Naive thymus-derived CD4-positive, alpha-beta T cell (primary cell): ENCODE results near the gene RAD51C. TPM values are rescaled to one million over a fixed set of nuclear protein-coding genes. Genes with fewer than 3 reads are reported as not detected.
"Not testable (repeated sequence)": the region's sequence is repeated elsewhere in the genome, so short reads cannot be mapped to it uniquely, and the experiment has no call there.

Experiments used
- ATAC-seq: fragments of 150-1000 bp; cut with Tn5 transposase; 2 replicates; pipeline ENCODE4 v1.10.0; 2021; ENCODE audit warnings: mild to moderate bottlenecking, moderate library complexity
- CTCF ChIA-PET: fragments of 350-600 bp; sonication (Branson Sonifier 250); formaldehyde crosslinking; loops from one replicate; lab custom pipeline; 2021; ENCODE audit warnings: antibody characterized with exemption; lab: Charles Lee
- POLR2A ChIA-PET: fragments of 350-600 bp; sonication (Branson Sonifier 250); formaldehyde crosslinking; loops from one replicate; lab custom pipeline; 2021; ENCODE audit warnings: antibody characterized with exemption, inconsistent platforms; lab: Charles Lee
- DNase-seq, 9 donors: peaks; one replicate each; pipeline versions ENCODE4 v3.0.0 to v3.0.0-alpha.2; 2020 to 2022; ENCODE audit warnings: mixed read lengths in 1 of 9
- H3K27ac ChIP-seq: one replicate; pipeline ENCODE4 v1.7.0; 2013; ENCODE audit warnings: mild to moderate bottlenecking, low read depth, low read length, moderate library complexity
- H3K27me3 ChIP-seq, 2 donors: one replicate each; pipeline ENCODE4 v1.7.0; 2013; ENCODE audit warnings: low read length in 2 of 2, mild to moderate bottlenecking in 2 of 2, moderate library complexity in 2 of 2; ENCODE audit not compliant: control insufficient read depth in 2 of 2, insufficient read depth in 2 of 2
- H3K36me3 ChIP-seq, 3 experiments: 1 replicate in 2 of 3; 2 replicates in 1 of 3; pipeline ENCODE4 v1.7.0; 2013; ENCODE audit warnings: low read length in 3 of 3, mild to moderate bottlenecking in 3 of 3, moderate library complexity in 1 of 3; ENCODE audit not compliant: insufficient read depth in 3 of 3, control insufficient read depth in 2 of 3
- H3K4me1 ChIP-seq, 2 donors: one replicate each; pipeline ENCODE4 v1.7.0; 2013; ENCODE audit warnings: low read length in 2 of 2, mild to moderate bottlenecking in 2 of 2, moderate library complexity in 1 of 2; ENCODE audit not compliant: control insufficient read depth in 2 of 2, insufficient read depth in 2 of 2
- H3K4me3 ChIP-seq: 2 replicates; pipeline ENCODE4 v1.7.0; 2013; ENCODE audit warnings: mild to moderate bottlenecking, low read length
- H3K9me3 ChIP-seq, 3 experiments: 1 replicate in 2 of 3; 2 replicates in 1 of 3; pipeline ENCODE4 v1.7.0; 2013; ENCODE audit warnings: low read length in 3 of 3; ENCODE audit not compliant: control insufficient read depth in 2 of 3
- H3K27ac Mint-ChIP-seq, 9 donors: one replicate each; pipeline ENCODE4 v1.8.0; 2020 to 2022; ENCODE audit warnings: mixed read lengths in 9 of 9, mild to moderate bottlenecking in 8 of 9, moderate library complexity in 5 of 9, inconsistent platforms in 2 of 9
- H3K27me3 Mint-ChIP-seq, 5 donors: one replicate each; pipeline ENCODE4 v1.8.0; 2021 to 2022; ENCODE audit warnings: mixed read lengths in 5 of 5, mild to moderate bottlenecking in 1 of 5
- H3K36me3 Mint-ChIP-seq, 5 donors: one replicate each; pipeline ENCODE4 v1.8.0; 2020 to 2022; ENCODE audit warnings: mixed read lengths in 5 of 5, mild to moderate bottlenecking in 3 of 5, inconsistent platforms in 1 of 5
- H3K4me1 Mint-ChIP-seq, 7 donors: one replicate each; pipeline ENCODE4 v1.8.0; 2020 to 2022; ENCODE audit warnings: mixed read lengths in 7 of 7, mild to moderate bottlenecking in 3 of 7, inconsistent platforms in 1 of 7
- H3K4me3 Mint-ChIP-seq, 10 donors: one replicate each; pipeline ENCODE4 v1.8.0; 2020 to 2022; ENCODE audit warnings: mild to moderate bottlenecking in 10 of 10, mixed read lengths in 10 of 10, moderate library complexity in 6 of 10, inconsistent platforms in 2 of 10
- H3K9me3 Mint-ChIP-seq, 11 donors: one replicate each; pipeline ENCODE4 v1.8.0; 2020 to 2022; ENCODE audit warnings: mixed read lengths in 11 of 11, mild to moderate bottlenecking in 4 of 11, inconsistent platforms in 1 of 11, moderate library complexity in 1 of 11
- intact Hi-C, 2 donors: fragments of 100-400 bp; cut with micrococcal nuclease; formaldehyde crosslinking; loops; one replicate each; pipeline ENCODE4 v1.15.1; 2023
- polyA plus RNA-seq, 2 donors: library from polyadenylated mRNA; unstranded; fragments of 300-500 nt; fragmentation: Illumina TruSeq; gene quantifications; one replicate each; pipeline ENCODE4 v1.2.3, GENCODE V29; 2021
- total RNA-seq, 6 experiments: library from RNA in 5 of 6; stranded (reverse) in 5 of 6; gene quantifications; 1 replicate in 5 of 6; 2 replicates in 1 of 6; pipeline ENCODE4 v1.2.3 and lab custom pipeline; 2021 to 2026

The RAD51C gene
- total and polyA plus RNA-seq, 7 experiments from 2014 or later, result 11.4 to 57.9 (median 27.9) TPM

DNA sequence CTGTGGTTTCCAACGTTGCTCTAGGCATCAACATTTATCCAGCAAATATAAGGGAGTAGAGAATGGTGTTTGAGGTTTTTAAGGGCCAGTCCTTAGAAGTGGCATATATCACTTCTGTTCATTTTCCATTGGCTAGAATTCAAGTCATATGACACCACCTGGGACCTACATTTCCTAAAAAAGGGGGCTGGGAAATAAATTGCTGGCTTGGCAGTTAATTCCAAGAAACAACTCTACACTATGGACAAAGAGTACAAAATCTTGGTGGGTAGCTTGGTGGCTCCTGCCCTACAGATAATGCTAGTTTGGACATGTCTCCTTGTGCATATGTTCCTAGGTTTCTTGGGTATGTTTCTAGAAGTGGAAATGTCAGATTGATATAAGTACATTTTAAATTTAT lies 70.9 kb downstream of the RAD51C start:
- no peaks in the 10 kb centered on the region for H3K9me3 ChIP-seq
- H3K9me3 Mint-ChIP-seq, result peaks cover 0 to 2% (median 0%) of the 10 kb centered on the region in 11 donors
- H3K36me3 Mint-ChIP-seq, result no peaks in the 10 kb centered on the region
- peaks cover 3 to 7% of the 10 kb centered on the region in 2 donors for H3K27me3 ChIP-seq
- H3K27me3 Mint-ChIP-seq, result peaks cover 40 to 46% (median 43%) of the 10 kb centered on the region in 5 donors
- H3K36me3 ChIP-seq, result no peaks in the 10 kb centered on the region
- H3K4me3 ChIP-seq, result no peak overlapping the region
- no peaks in the 10 kb centered on the region for H3K4me1 Mint-ChIP-seq
- no peaks in the 10 kb centered on the region for H3K4me1 ChIP-seq
- ChIA-PET CTCF (no interaction called here), POLR2A (no interaction called here)
- H3K4me3 Mint-ChIP-seq, result no peak overlapping the region
- no peak overlapping the region for H3K27ac ChIP-seq
- intact Hi-C loops, result no loop called here
- DNase-seq, result no peak
- ATAC-seq, result no peak
- no peak overlapping the region for H3K27ac Mint-ChIP-seq

DNA sequence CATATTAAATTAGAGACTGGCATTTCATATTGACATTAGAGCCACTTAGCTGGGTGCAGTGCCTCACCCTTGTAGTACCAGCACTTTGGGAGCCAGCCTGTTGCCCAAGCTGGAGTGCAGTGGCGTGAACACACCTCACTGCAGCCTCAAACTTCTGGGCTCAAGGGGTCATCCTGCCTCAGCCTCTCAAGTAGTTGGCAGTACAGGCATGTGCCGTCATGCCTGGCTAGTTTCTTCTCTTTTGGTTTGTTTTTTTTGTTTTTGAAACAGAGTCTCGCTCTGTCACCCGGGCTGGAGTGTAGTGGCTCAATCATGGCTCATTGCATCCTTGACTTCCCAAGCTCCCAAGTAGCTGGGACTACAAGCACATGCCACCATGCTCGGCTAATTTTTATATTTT lies 72.0 kb downstream of the RAD51C start:
- ATAC-seq (no peak), DNase-seq (no peak)
- Mint-ChIP-seq H3K27ac (no peak overlapping the region), H3K27me3 (peaks cover 29 to 38% (median 34%) of the 10 kb centered on the region in 5 donors), H3K9me3 (no peaks in the 10 kb centered on the region), H3K4me1 (no peaks in the 10 kb centered on the region), H3K36me3 (no peaks in the 10 kb centered on the region), H3K4me3 (no peak overlapping the region)
- POLR2A ChIA-PET, result no interaction called here
- Histone ChIP-seq H3K36me3 (no peaks in the 10 kb centered on the region), H3K27ac (no peak overlapping the region), H3K4me1 (no peaks in the 10 kb centered on the region), H3K4me3 (no peak overlapping the region), H3K27me3 (peaks cover 3% of the 10 kb centered on the region in 2 donors), H3K9me3 (no peaks in the 10 kb centered on the region)
- CTCF ChIA-PET, result no interaction called here
- intact Hi-C loops, result no loop called here

- peaks cover 0 to 18% (median 11%) of the 10 kb centered on the region in 5 donors for H3K27me3 Mint-ChIP-seq
Observed at GRCh38 chr17:58778482-58778881, 86.1 kb downstream of the RAD51C start.

GRCh38 chr17:58779446-58779845 lies 87.0 kb downstream of the RAD51C start:
- no peaks in the 10 kb centered on the region for H3K27me3 ChIP-seq
- H3K27ac ChIP-seq, result no peak overlapping the region
- Mint-ChIP-seq H3K36me3 (no peaks in the 10 kb centered on the region), H3K4me1 (no peaks in the 10 kb centered on the region), H3K27ac (no peak overlapping the region), H3K4me3 (no peak overlapping the region), H3K27me3 (peaks cover 0 to 13% (median 7%) of the 10 kb centered on the region in 5 donors), H3K9me3 (no peaks in the 10 kb centered on the region)
- POLR2A ChIA-PET, result no interaction called here
- intact Hi-C loops, result no loop called here
- H3K4me1 ChIP-seq, result no peaks in the 10 kb centered on the region
- DNase-seq, result no peak
- H3K36me3 ChIP-seq, result no peaks in the 10 kb centered on the region
- H3K9me3 ChIP-seq, result no peaks in the 10 kb centered on the region
- CTCF ChIA-PET, result no interaction called here
- no peak for ATAC-seq
- H3K4me3 ChIP-seq, result no peak overlapping the region

More at GRCh38 chr17:58778482-58778881, 86.1 kb downstream of the RAD51C start:
- H3K4me3 Mint-ChIP-seq, DNase-seq, H3K27ac Mint-ChIP-seq, ATAC-seq, H3K4me3 ChIP-seq, H3K4me1 ChIP-seq, H3K27ac ChIP-seq, H3K27me3 ChIP-seq, POLR2A ChIA-PET, H3K36me3 ChIP-seq, H3K4me1 Mint-ChIP-seq, H3K36me3 Mint-ChIP-seq, H3K9me3 ChIP-seq, H3K9me3 Mint-ChIP-seq, intact Hi-C loops: not testable (repeated sequence)
- CTCF ChIA-PET, result interaction anchor here (0.5 kb wide), 1 partner anchor 850 kb away, joined by 3 read pairs; no protein-coding TSS in a partner anchor

DNA sequence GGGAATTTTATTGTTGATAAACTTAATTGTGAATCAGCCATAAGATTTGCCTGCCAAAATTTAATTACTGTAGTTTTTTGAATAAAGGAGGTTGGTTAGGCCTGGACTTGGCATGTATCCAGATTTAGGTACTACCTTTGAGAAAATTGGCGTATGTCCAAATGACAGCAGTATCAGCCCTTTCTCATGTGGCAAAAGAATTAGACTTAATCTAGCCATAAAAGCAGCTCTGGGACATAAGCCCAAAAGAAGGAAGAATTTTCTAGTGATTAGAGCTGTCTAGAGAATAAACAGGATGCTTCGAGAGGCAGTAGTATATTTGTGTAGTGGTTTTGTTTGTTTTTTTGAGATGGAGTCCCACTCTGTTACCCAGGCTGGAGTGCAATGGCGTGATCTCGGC lies 91.0 kb downstream of the RAD51C start:
- H3K36me3 ChIP-seq, result no peaks in the 10 kb centered on the region
- CTCF ChIA-PET, result no interaction called here
- no peaks in the 10 kb centered on the region for H3K9me3 Mint-ChIP-seq
- no peak overlapping the region for H3K4me3 Mint-ChIP-seq
- no peaks in the 10 kb centered on the region for H3K4me1 ChIP-seq
- intact Hi-C loops, result no loop called here
- H3K4me3 ChIP-seq, result no peak overlapping the region
- POLR2A ChIA-PET, result no interaction called here
- no peaks in the 10 kb centered on the region for H3K36me3 Mint-ChIP-seq
- ATAC-seq (no peak), DNase-seq (no peak)
- no peak overlapping the region for H3K27ac Mint-ChIP-seq
- no peaks in the 10 kb centered on the region for H3K27me3 ChIP-seq
- no peaks in the 10 kb centered on the region for H3K9me3 ChIP-seq
- no peak overlapping the region for H3K27ac ChIP-seq
- peaks cover 0 to 7% (median 4%) of the 10 kb centered on the region in 5 donors for H3K27me3 Mint-ChIP-seq
- H3K4me1 Mint-ChIP-seq, result no peaks in the 10 kb centered on the region

DNA sequence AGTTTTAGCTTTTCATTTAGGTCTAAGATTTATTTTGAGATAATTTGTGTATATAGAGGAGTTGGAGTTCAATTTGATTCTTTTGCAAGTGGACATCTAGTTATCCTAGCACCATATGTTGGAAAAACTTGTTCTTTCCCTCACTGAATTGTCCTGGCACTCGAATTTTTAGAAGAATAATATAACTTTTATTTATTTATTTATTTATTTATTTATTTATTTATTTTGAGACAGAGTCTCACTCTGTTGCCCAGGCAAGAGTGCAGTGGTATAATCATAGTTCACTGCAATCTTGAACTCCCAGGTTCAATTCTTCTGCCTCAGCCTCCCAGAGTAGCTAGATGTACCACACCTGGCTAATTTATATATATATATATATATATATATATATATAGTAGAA lies 92.7 kb downstream of the RAD51C start:
- Mint-ChIP-seq H3K4me3 (no peak overlapping the region), H3K9me3 (no peaks in the 10 kb centered on the region), H3K4me1 (peaks cover 0 to 2% (median 0%) of the 10 kb centered on the region in 7 donors), H3K27ac (no peak overlapping the region), H3K27me3 (peaks cover 0 to 8% (median 5%) of the 10 kb centered on the region in 5 donors), H3K36me3 (no peaks in the 10 kb centered on the region)
- H3K36me3 ChIP-seq, result no peaks in the 10 kb centered on the region
- intact Hi-C loops, result no loop called here
- no peak overlapping the region for H3K27ac ChIP-seq
- ChIA-PET POLR2A (no interaction called here), CTCF (no interaction called here)
- no peaks in the 10 kb centered on the region for H3K27me3 ChIP-seq
- H3K4me1 ChIP-seq, result no peaks in the 10 kb centered on the region
- no peaks in the 10 kb centered on the region for H3K9me3 ChIP-seq
- ATAC-seq, result no peak
- DNase-seq, result no peak
- H3K4me3 ChIP-seq, result no peak overlapping the region
